HG03280 (cell line): ENCODE measurements around the gene SAPCD2.
"Not testable (repeated sequence)": the region's sequence is repeated elsewhere in the genome, so short reads cannot be mapped to it uniquely, and the experiment has no call there.

Experiments used
- ATAC-seq: cut with Tn5 transposase; IDR thresholded peaks from one replicate; pipeline ENCODE4 v1.9.1; 2021; ENCODE audit warnings: mild to moderate bottlenecking, moderate library complexity; ENCODE audit not compliant: unreplicated experiment

The SAPCD2 gene

GRCh38 chr9:137034039-137034708 lies 36.2 kb downstream of the SAPCD2 start:
- no peak for ATAC-seq

- ATAC-seq, result not testable (repeated sequence)
Measured at GRCh38 chr9:137033481-137033880, 36.9 kb downstream of the SAPCD2 start.

- no peak for ATAC-seq
Measured at GRCh38 chr9:137032858-137033257, 37.5 kb downstream of the SAPCD2 start.

GRCh38 chr9:137031904-137032640 lies 38.3 kb downstream of the SAPCD2 start, which contains the start of gene FUT7:
Gene FUT7 (minus strand): TSS chr9:137032088. CDS start chr9:137031991, 97 bp downstream.
- no peak for ATAC-seq

- ATAC-seq, result no peak
Measured at GRCh38 chr9:137030538-137031527, 39.5 kb downstream of the SAPCD2 start.

- ATAC-seq, result no peak
Measured at GRCh38 chr9:137030006-137030405, 40.4 kb downstream of the SAPCD2 start.

- ATAC-seq, result no peak
Measured at GRCh38 chr9:137029058-137029936, 41.1 kb downstream of the SAPCD2 start.

- ATAC-seq, result peak; percentile 44
Measured at GRCh38 chr9:137028263-137029057, 41.9 kb downstream of the SAPCD2 start.

- ATAC-seq, result no peak
Measured at GRCh38 chr9:137027369-137028262, 42.7 kb downstream of the SAPCD2 start, which contains the start of gene ABCA2. Gene ABCA2 (minus strand): TSS chr9:137028237. CDS start chr9:137028140, 97 bp downstream.

- no peak for ATAC-seq
Measured at GRCh38 chr9:137026828-137027227, 43.5 kb downstream of the SAPCD2 start.

- ATAC-seq, result no peak
Measured at GRCh38 chr9:137026384-137026783, 44.0 kb downstream of the SAPCD2 start.

- ATAC-seq, result no peak
Measured at GRCh38 chr9:137025517-137025966, 44.8 kb downstream of the SAPCD2 start.

- ATAC-seq, result no peak
Measured at GRCh38 chr9:137023583-137023991, 46.8 kb downstream of the SAPCD2 start.

- ATAC-seq, result no peak
Measured at GRCh38 chr9:137023157-137023556, 47.2 kb downstream of the SAPCD2 start.

- no peak for ATAC-seq
Measured at GRCh38 chr9:137022662-137023008, 47.7 kb downstream of the SAPCD2 start.

GRCh38 chr9:137021979-137022661 lies 48.2 kb downstream of the SAPCD2 start:
- ATAC-seq, result no peak

GRCh38 chr9:137021568-137021978 lies 48.8 kb downstream of the SAPCD2 start:
- no peak for ATAC-seq
